Colonic mucosa (tissue), 4 donors: Measurements from ENCODE around the gene PRKCE. TPM values are rescaled to one million over a fixed set of nuclear protein-coding genes. Genes with fewer than 3 reads are reported as not detected.

Experiments
- DNase-seq: peaks from one replicate; pipeline ENCODE4 v3.0.0-alpha.2; 2020
- H3K27ac ChIP-seq: fragments of 200-600 bp; one replicate; pipeline ENCODE4 v1.8.0; 2021
- H3K27me3 ChIP-seq: fragments of 200-600 bp; one replicate; pipeline ENCODE4 v1.8.0; 2021
- H3K36me3 ChIP-seq: fragments of 200-600 bp; one replicate; pipeline ENCODE4 v1.8.0; 2021
- H3K4me1 ChIP-seq: fragments of 200-600 bp; one replicate; pipeline ENCODE4 v1.8.0; 2021; ENCODE audit warnings: mild to moderate bottlenecking
- H3K4me3 ChIP-seq: fragments of 200-600 bp; one replicate; pipeline ENCODE4 v1.8.0; 2021
- H3K9ac ChIP-seq, 2 donors: one replicate each; pipeline ENCODE4 v1.7.0; 2013; ENCODE audit warnings: control low read depth in 2 of 2, low read depth in 2 of 2, low read length in 2 of 2
- H3K9me3 ChIP-seq: fragments of 200-600 bp; one replicate; pipeline ENCODE4 v1.8.0; 2021
- intact Hi-C: fragments of 100-400 bp; cut with DNase I; formaldehyde crosslinking; loops from one replicate; pipeline ENCODE4 v1.14.1; 2022
- total RNA-seq, 2 donors: library from RNA; stranded (reverse); fragmentation: NEBNext Ultra II Directional in 1 of 2; extraction: Animal tissue kit (Norgen Biotek cat#: 25700) in 1 of 2; gene quantifications; one replicate each; pipeline ENCODE4 v1.2.1, GENCODE V29; 2021
- TF ChIP-seq, protein P1 (sequence below): fragments of 200-600 bp; IDR thresholded peaks from one replicate; pipeline ENCODE4 v1.8.0; 2022; ENCODE audit warnings: antibody characterized with exemption, mild to moderate bottlenecking
- donor health status: healthy.
- donor health status: DM: no; HTN: no; CAD: no.
- donor health status: DM: no; HTN: no; CAD: no.

Gene PRKCE
- total RNA-seq, 2 donors from 2014 or later, result 17.5 to 25.8 TPM

DNA sequence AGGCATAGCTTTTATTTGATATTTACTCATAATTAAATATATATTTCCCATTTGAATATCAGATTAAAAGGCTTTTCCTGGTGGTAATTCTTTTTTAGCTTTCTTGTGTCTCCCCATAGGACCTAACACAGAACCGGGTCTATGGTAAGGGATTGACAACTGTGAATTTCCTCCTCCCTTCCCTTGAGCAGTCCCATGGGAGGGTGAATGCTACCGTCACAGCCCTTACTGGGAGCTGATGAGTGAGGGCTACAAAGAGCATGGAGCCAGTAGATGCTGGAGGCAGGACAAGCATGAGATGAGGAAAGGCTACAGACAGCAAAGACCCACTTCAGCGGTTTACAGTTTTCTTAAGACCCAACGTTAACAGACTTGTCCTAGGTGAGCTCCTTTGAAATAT, 475.1 kb downstream of the PRKCE start:
- Histone ChIP-seq H3K4me1 (peaks cover 6% of the 10 kb centered on the region), H3K27ac (no peak overlapping the region), H3K9me3 (no peaks in the 10 kb centered on the region), H3K36me3 (no peaks in the 10 kb centered on the region), H3K9ac (no peak overlapping the region), H3K27me3 (no peaks in the 10 kb centered on the region), H3K4me3 (no peak overlapping the region)
- no peak for DNase-seq
- TF ChIP-seq, protein P1, sequence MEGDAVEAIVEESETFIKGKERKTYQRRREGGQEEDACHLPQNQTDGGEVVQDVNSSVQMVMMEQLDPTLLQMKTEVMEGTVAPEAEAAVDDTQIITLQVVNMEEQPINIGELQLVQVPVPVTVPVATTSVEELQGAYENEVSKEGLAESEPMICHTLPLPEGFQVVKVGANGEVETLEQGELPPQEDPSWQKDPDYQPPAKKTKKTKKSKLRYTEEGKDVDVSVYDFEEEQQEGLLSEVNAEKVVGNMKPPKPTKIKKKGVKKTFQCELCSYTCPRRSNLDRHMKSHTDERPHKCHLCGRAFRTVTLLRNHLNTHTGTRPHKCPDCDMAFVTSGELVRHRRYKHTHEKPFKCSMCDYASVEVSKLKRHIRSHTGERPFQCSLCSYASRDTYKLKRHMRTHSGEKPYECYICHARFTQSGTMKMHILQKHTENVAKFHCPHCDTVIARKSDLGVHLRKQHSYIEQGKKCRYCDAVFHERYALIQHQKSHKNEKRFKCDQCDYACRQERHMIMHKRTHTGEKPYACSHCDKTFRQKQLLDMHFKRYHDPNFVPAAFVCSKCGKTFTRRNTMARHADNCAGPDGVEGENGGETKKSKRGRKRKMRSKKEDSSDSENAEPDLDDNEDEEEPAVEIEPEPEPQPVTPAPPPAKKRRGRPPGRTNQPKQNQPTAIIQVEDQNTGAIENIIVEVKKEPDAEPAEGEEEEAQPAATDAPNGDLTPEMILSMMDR, result no peak
- intact Hi-C loops, result no loop called here

DNA sequence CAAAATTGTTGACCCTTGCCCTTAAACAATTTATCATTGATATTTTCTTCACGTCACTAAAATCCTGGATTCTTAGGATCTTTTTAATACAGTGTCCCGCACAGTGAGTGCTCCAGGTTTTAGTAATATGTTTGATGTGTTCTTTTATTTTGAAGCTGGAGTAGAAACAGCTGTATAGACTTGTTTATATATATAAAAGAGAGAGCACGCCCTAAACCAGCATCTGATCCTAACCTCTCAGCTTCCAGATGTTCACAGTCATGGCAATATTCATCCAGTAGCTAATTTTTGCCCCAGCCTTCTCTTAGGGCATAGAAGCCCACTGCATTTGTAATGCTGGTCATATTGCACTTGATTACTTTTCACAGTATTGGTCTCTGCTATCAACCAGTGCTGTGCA, 475.7 kb downstream of the PRKCE start:
- Histone ChIP-seq H3K9me3 (no peaks in the 10 kb centered on the region), H3K27me3 (no peaks in the 10 kb centered on the region), H3K9ac (no peak overlapping the region), H3K27ac (no peak overlapping the region), H3K36me3 (no peaks in the 10 kb centered on the region), H3K4me1 (no peaks in the 10 kb centered on the region), H3K4me3 (no peak overlapping the region)
- intact Hi-C loops, result no loop called here
- DNase-seq, result no peak
- TF ChIP-seq, protein P1, result no peak

GRCh38 chr2:46130511-46130910, 479.0 kb downstream of the PRKCE start:
- Histone ChIP-seq H3K27me3 (no peaks in the 10 kb centered on the region), H3K4me3 (no peak overlapping the region), H3K4me1 (no peaks in the 10 kb centered on the region), H3K36me3 (no peaks in the 10 kb centered on the region), H3K9ac (no peak overlapping the region), H3K27ac (no peak overlapping the region), H3K9me3 (no peaks in the 10 kb centered on the region)
- DNase-seq, result no peak
- intact Hi-C loops, result no loop called here
- TF ChIP-seq, protein P1, result no peak

DNA sequence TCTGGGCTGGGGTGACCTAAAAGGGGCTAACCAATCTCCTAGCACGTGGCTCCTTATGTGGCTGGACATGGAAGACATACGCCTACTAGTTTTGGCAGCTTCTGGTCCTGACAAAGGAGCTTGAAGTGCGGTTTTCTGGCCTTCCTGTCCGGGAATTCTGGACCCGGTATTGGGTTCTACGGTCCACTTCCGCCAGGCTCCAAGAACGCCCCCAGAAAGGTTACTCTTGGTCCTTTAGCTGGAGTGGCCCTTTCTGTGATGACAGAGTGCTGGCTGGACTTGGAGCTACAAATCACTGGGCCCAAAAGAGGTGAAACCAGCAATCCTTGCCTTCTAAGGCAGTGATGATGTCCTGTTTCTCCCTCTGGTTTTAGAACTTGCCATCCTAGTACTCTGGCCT, 481.5 kb downstream of the PRKCE start:
- Histone ChIP-seq H3K36me3 (no peaks in the 10 kb centered on the region), H3K27me3 (no peaks in the 10 kb centered on the region), H3K4me3 (no peak overlapping the region), H3K4me1 (no peaks in the 10 kb centered on the region), H3K9ac (no peak overlapping the region), H3K27ac (no peak overlapping the region), H3K9me3 (no peaks in the 10 kb centered on the region)
- intact Hi-C loops, result no loop called here
- TF ChIP-seq, protein P1, result no peak
- DNase-seq, result no peak

GRCh38 chr2:46134531-46135227, 483.2 kb downstream of the PRKCE start:
- Histone ChIP-seq H3K9ac (no peak overlapping the region), H3K4me3 (no peak overlapping the region), H3K27ac (no peak overlapping the region), H3K9me3 (no peaks in the 10 kb centered on the region), H3K27me3 (no peaks in the 10 kb centered on the region), H3K36me3 (no peaks in the 10 kb centered on the region), H3K4me1 (no peaks in the 10 kb centered on the region)
- DNase-seq, result no peak
- TF ChIP-seq, protein P1, result no peak
- intact Hi-C loops, result no loop called here
